ENCODE data around the gene XPO5. TPM values are rescaled to one million over a fixed set of nuclear protein-coding genes. Genes with fewer than 3 reads are reported as not detected.

The XPO5 gene
- polyA plus RNA-seq, 1 of the 3 experiments (the other 2 are of a cell fraction), result 29.5 TPM

DNA sequence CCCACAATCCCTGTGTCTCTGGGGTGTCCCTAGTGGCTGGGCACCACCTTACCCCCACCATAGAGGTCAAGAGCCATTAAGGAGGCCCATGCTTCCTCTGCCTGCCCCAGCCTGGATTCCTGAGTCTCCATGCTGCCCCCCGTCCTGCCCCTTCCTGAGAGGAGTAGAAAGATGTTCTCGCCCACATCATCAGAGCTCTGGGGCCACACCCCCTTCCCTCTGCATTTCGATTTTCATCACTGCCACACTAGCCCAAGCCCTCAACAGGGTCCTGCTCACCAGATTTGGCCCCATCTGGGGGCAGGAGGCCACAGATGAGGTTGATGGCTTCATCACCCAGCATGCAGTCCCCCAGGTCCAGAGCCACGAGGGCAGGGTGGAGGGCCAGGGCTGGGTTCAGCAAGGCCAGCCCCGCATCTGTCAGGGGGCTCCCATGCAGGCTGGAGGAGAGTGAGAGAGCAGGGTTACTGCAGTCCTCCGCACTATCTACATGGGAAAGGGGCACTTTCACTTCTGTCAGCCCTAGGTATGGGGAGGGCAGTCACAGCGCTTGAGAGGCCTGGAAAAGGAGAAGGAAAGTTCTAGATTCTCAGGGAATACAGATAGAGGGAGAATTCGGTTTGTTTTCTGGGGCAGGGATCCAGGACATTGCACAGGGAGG, 67.2 kb downstream of the XPO5 start:
- H3K79me2 ChIP-seq (ENCODE audit: insufficient read depth), result no peaks in the 10 kb centered on the region
- no peak overlapping the region for H2AFZ ChIP-seq (ENCODE audit: low read depth)
- H3K4me2 ChIP-seq, result peak overlapping the region; percentile 92; the same call in 1 of the 2 replicates
- DNase-seq, result no peak
- no peaks in the 10 kb centered on the region for H3K27me3 ChIP-seq (ENCODE audit: insufficient read depth)
- H3K4me1 ChIP-seq (ENCODE audit: control insufficient read depth in 1 of 2, insufficient read depth in 2 of 2, low read depth in 1 of 2, low read length in 1 of 2), result peaks cover 0 to 26% of the 10 kb centered on the region in 2 experiments; a peak in 1 of 4 replicates
- no peak for TF ChIP-seq CHD2 (IDR thresholded peaks at IDR 0.05; ENCODE audit: low read length, partially characterized antibody)
- TF ChIP-seq, protein P1, sequence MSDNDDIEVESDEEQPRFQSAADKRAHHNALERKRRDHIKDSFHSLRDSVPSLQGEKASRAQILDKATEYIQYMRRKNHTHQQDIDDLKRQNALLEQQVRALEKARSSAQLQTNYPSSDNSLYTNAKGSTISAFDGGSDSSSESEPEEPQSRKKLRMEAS (IDR thresholded peaks at IDR 0.05; ENCODE audit: low read depth), result no peak
- no peak for TF ChIP-seq POLR2AphosphoS5 (IDR thresholded peaks at IDR 0.05; ENCODE audit: low read depth, low read length)
- no peak overlapping the region for H3K27ac ChIP-seq (ENCODE audit: low read depth in 2 of 2, low read length in 1 of 2)
- peaks cover 7 to 49% of the 10 kb centered on the region in 2 experiments for H3K36me3 ChIP-seq (replicated peaks in 1 of 2; ENCODE audit: control insufficient read depth in 1 of 2, insufficient read depth in 2 of 2, low read length in 1 of 2)
- 0 out of 2 replicates have a peak, but pooled peaks cover 8% of the 10 kb centered on the region for H4K20me1 ChIP-seq (ENCODE audit: insufficient read depth)
- H3F3A ChIP-seq (replicated peaks; ENCODE audit: insufficient read depth), result peaks cover 14% of the 10 kb centered on the region
- H3K9me2 ChIP-seq, result no peaks in the 10 kb centered on the region
- CTCF ChIA-PET, result interaction anchor here (1.0 to 22.4 kb wide), 16 partner anchors 8 to 567 kb away, joined by 3 to 382 read pairs (median 6); partner anchors contain the start of genes DLK2, POLR1C and YIPF3
- no peaks in the 10 kb centered on the region for H3K9me3 ChIP-seq
- H3K4me3 ChIP-seq (ENCODE audit: low read depth in 2 of 2, low read length in 1 of 2), result peak overlapping the region in 1 of 2 experiments; percentile 65; a peak in 1 of 4 replicates
- POLR2A ChIA-PET, result interaction anchor here (0.9 kb wide), 1 partner anchor 65 kb away, joined by 3 read pairs; no protein-coding TSS in a partner anchor
- 64% methylated on average over 3 of the region's 8 CpGs for WGBS (ENCODE audit: low lambda C conversion rate)
- no peak overlapping the region for H3K9ac ChIP-seq

DNA sequence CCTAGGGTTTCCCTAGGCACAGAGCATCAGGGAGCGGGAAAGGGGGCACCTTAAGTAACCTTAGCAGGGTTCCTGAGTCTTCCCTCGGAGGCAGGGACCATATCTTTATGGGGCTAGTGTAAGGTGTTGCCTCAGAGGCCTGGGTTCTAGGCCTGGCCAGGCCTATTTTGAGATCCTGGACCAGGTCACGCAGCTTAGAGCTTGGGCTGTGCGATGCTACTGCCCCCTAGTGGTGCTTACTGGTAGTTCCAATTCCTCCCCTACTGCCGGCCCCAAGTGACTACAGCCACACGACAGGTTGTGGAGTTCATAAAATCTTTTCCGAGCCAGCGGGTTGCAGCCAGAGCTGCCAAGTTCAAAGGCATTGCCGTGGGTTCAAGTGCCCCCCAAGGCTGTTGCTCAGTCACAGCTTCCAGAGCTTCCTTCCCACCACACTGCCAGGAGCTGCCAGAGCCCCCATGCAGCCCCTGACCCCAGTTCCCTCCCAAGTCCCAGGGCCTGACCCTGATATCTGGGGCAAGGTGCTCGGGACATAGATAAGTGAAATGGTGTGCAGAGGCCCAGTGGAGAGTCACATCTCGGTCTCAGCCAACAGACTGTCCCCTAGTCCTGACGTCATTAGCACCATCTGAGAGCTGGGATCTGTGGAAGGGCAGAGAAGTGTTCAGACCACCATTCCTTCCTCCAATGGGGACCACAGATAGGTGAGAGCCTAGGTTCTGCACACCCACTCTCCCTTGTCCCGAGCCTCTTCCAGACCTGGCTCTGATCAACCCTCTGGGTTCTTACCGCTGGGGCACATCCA, 69.0 kb downstream of the XPO5 start:
- POLR2A ChIA-PET, result interaction anchor here (1.0 to 2.5 kb wide), 3 partner anchors 10 to 73 kb away, joined by 3 to 8 read pairs (median 6); partner anchors contain the start of genes POLR1C and YIPF3
- Histone ChIP-seq H3K4me2 (no peak overlapping the region), H4K20me1 (ENCODE audit: insufficient read depth) (0 out of 2 replicates have a peak, but pooled peaks cover 4% of the 10 kb centered on the region), H3K27me3 (ENCODE audit: insufficient read depth) (no peaks in the 10 kb centered on the region), H3K4me1 (ENCODE audit: control insufficient read depth in 1 of 2, insufficient read depth in 2 of 2, low read depth in 1 of 2, low read length in 1 of 2) (peaks cover 0 to 26% of the 10 kb centered on the region in 2 experiments; a peak in 1 of 4 replicates), H3K9me3 (no peaks in the 10 kb centered on the region), H3K9me2 (no peaks in the 10 kb centered on the region), H3K27ac (ENCODE audit: low read depth in 2 of 2, low read length in 1 of 2) (no peak overlapping the region; a peak in 1 of 4 replicates), H2AFZ (ENCODE audit: low read depth) (no peak overlapping the region), H3K79me2 (ENCODE audit: insufficient read depth) (no peaks in the 10 kb centered on the region), H3K9ac (no peak overlapping the region), H3K4me3 (ENCODE audit: low read depth in 2 of 2, low read length in 1 of 2) (no peak overlapping the region; a peak in 1 of 4 replicates), H3K36me3 (replicated peaks in 1 of 2; ENCODE audit: control insufficient read depth in 1 of 2, insufficient read depth in 2 of 2, low read length in 1 of 2) (peaks cover 7 to 43% of the 10 kb centered on the region in 2 experiments), H3F3A (replicated peaks; ENCODE audit: insufficient read depth) (peaks cover 14% of the 10 kb centered on the region)
- CTCF ChIA-PET, result interaction anchor here (0.6 to 22.4 kb wide), 49 partner anchors 10 to 431 kb away, joined by 3 to 382 read pairs (median 4); partner anchors contain the start of genes DLK2, DNPH1, POLR1C and PTK7
- DNase-seq, result peak; percentile 89
- WGBS (ENCODE audit: low lambda C conversion rate), result 38% methylated on average over 10 of the region's 14 CpGs
- TF ChIP-seq SMC3 (IDR thresholded peaks at IDR 0.05; ENCODE audit: low read depth, low read length) (peak; percentile 85), RAD21 (IDR thresholded peaks at IDR 0.05; ENCODE audit: low read length) (peak; percentile 94), RFX5 (IDR thresholded peaks at IDR 0.05; ENCODE audit: low read length) (no peak), MXI1 (IDR thresholded peaks at IDR 0.05; ENCODE audit: low read depth, low read length) (peak; percentile 43; the same call in 1 of the 2 replicates), ELF1 (IDR thresholded peaks at IDR 0.05) (no peak), EP300 (IDR thresholded peaks at IDR 0.05; ENCODE audit: borderline replicate concordance in 1 of 2, low read depth in 1 of 2, low read length in 1 of 2) (0 out of 4 replicates have a peak, but pooled peaks of 1 of the 2 experiments have one; percentile 16), RCOR1 (IDR thresholded peaks at IDR 0.05; ENCODE audit: low read length) (peak; percentile 47; the same call in 1 of the 2 replicates), GABPA (IDR thresholded peaks at IDR 0.05; ENCODE audit: low read depth) (no peak), MEF2A (IDR thresholded peaks at IDR 0.05; ENCODE audit: borderline replicate concordance, low read depth) (no peak)
- TF ChIP-seq, protein P2, sequence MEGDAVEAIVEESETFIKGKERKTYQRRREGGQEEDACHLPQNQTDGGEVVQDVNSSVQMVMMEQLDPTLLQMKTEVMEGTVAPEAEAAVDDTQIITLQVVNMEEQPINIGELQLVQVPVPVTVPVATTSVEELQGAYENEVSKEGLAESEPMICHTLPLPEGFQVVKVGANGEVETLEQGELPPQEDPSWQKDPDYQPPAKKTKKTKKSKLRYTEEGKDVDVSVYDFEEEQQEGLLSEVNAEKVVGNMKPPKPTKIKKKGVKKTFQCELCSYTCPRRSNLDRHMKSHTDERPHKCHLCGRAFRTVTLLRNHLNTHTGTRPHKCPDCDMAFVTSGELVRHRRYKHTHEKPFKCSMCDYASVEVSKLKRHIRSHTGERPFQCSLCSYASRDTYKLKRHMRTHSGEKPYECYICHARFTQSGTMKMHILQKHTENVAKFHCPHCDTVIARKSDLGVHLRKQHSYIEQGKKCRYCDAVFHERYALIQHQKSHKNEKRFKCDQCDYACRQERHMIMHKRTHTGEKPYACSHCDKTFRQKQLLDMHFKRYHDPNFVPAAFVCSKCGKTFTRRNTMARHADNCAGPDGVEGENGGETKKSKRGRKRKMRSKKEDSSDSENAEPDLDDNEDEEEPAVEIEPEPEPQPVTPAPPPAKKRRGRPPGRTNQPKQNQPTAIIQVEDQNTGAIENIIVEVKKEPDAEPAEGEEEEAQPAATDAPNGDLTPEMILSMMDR (IDR thresholded peaks at IDR 0.05), result peak; percentile 91
- TF ChIP-seq, protein P3, sequence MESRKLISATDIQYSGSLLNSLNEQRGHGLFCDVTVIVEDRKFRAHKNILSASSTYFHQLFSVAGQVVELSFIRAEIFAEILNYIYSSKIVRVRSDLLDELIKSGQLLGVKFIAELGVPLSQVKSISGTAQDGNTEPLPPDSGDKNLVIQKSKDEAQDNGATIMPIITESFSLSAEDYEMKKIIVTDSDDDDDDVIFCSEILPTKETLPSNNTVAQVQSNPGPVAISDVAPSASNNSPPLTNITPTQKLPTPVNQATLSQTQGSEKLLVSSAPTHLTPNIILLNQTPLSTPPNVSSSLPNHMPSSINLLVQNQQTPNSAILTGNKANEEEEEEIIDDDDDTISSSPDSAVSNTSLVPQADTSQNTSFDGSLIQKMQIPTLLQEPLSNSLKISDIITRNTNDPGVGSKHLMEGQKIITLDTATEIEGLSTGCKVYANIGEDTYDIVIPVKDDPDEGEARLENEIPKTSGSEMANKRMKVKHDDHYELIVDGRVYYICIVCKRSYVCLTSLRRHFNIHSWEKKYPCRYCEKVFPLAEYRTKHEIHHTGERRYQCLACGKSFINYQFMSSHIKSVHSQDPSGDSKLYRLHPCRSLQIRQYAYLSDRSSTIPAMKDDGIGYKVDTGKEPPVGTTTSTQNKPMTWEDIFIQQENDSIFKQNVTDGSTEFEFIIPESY (IDR thresholded peaks at IDR 0.05; ENCODE audit: borderline replicate concordance, low read depth), result no peak
